CD4-positive, alpha-beta T cell treated with Interleukin-6 for 4 hours (primary cell): ENCODE results near the gene DNAJC2.
"Not testable (repeated sequence)": the region's sequence is repeated elsewhere in the genome, so short reads cannot be mapped to it uniquely, and the experiment has no call there.

Experiments used
- DNase-seq: peaks from one replicate; pipeline ENCODE4 v3.0.0-alpha.2; 2020; ENCODE audit warnings: mixed read lengths

Gene DNAJC2

DNA sequence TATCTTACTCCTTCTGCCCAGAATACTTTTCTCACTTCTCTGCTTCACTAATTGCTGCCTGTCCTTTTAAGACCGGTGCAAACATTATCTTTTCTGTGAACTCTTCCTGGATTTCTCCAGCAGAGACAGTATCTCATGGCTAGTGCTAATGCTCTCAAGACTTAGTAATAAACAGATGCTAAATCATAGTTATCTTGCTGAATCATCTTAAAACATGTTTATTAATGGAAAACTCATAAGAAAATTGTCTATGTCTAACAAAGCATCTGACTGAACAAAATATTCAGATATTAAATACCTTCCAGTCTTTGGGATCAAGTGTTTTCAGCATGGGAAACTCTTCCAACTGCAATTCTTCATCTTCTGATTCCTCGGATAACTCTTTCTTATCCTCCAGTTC, 3.1 kb downstream of the DNAJC2 start:
- DNase-seq = no peak

DNA sequence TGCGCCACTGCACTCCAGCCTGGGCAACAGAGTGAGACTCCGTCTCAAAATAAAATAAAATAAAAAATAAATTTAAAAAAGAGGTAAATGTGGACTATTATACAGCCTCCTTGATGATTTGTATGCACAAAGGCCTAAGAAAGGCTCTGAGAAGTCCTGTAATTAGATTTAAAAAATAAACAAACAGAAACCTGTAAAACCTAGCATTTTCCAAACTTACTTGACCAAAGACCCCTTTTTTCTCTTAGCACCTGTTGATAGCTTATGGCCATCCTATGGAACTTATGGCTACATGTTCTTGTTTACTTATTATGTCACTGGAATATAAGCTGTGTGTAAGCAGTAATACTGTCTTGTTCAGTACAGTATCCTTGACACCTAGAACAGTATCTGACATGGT, 5.7 kb downstream of the DNAJC2 start:
- DNase-seq = no peak

DNA sequence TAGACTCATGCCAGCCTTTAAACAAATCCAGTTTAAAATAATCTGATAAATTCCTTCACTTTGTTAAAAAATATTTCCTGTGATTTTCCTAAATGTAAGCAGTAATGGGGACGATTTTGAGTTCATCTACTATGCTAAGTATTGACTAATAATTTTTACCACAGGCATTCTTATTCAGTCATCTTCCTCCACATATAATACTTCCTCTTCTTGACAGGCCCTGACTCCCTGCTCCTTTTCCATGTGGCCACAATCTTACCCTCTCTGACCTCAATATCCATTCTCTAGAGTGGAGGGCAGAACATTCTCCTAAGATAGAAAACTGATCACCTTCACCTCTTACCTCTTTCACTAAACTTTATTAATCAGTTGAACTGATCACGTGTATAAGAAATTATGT, 7.8 kb downstream of the DNAJC2 start:
- no peak for DNase-seq

DNA sequence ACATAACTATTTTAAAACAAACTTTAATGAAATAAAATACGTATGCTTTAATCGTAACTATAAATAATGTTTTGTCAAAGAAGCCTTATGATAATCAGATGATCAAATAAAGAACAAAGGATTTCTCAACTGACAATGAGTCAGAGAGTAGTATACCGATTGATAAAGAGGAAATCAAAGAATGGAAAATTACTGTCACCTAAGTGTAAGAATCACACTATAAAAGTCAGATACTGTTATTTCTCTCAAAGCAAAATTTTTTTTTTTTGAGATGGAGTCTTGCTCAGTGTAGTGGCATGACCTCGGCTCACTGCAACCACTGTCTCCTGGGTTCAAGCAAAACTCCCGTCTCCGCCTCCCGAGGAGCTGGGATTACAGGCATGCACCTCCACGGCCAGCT, 18.8 kb downstream of the DNAJC2 start:
- DNase-seq = no peak

DNA sequence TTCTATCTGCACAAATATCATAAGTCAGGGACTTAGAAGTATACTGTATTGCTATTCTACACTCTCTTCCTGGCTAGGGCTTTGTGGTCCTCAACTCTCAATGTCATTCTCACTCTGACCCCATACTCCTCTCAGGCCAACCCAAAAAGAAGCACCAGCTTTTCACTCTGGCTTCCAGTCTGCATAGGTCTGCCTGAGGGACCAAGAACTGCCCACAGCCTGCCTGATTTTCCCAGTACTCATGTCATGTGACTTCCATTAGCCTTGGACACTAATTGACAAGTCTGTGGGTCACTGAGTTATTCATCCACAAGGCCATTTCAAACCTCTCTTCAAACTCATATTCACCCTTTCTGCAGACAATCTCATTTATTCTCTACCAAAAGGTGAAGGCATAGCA, 27.6 kb downstream of the DNAJC2 start:
- no peak for DNase-seq

DNA sequence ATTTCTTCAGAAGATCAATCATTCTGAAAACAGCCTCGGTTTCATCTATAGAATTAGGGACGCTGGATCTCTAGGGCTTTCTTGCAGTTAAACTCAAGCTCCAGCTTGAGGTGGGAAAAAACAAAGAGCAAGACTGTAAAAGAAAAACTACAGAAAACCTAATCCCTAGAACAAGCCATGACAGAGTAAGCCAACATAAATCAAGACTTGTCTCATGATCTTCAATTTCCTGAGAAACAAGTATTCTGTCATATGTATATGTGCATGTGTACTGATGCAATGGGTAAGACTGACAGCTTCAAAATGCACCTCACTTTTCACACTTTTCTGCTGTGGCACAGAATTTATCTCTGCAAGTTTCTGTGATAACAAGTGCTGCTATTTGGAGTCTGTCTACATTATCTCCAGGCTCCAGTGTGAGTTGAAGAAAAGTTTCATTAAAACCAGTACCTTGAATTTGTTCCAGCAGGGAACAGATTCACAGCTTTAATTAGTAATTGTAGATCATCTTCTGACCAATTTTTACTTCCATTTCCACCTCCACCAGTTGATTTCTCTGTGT, 28.1 kb downstream of the DNAJC2 start:
- no peak for DNase-seq

DNA sequence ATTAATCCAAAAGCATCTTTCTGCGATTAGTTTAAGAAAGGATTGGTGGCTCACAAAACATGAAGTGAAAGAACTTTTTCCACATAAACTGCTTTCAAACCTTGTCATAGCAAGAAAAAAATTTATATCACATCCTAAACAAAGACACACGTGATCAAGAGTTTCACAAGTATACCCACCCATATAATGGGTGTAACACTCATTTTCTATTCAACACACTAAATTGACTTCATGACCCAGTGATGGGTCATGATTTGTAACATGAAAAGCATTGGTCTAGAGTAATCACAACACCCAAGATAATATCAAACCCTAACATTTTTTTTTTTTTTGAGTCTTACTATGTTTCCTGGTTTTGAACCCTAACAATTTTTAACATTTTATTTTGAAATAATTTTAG, 29.7 kb downstream of the DNAJC2 start:
- no peak for DNase-seq

DNA sequence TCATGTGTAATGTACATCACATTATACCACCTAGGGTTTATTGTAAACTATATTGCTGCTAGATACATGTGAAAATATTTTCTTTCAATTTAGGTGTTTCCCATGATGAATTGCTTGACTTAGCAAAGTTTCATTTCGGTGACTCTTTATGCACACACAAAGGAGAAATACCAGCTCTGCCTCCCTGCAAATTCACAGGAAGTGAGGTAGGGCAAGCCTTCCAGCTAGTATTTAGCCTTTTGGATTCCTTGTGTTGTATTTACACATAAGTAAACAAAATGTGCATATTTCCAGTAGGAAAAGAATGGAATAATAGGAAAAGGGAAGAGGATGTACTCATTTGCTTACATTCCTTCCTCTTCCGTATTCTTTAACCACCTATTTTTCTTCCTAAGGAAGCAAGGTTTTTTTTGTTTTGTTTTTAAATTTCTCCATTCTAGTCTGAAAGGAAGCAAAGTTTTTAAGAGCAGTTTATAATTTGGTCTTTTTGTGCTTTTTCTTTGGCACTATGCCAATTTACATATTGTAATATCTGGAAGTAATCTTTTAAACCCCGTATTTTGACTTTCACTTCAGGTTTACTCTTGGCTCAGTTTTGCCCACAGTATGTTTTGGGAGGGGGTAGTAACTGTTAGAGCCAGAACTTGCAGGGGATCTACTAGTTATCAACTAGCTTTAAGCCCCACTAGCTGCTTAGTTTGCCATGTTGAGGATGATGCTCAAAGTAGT, 36.9 kb downstream of the DNAJC2 start:
- DNase-seq = no peak

DNA sequence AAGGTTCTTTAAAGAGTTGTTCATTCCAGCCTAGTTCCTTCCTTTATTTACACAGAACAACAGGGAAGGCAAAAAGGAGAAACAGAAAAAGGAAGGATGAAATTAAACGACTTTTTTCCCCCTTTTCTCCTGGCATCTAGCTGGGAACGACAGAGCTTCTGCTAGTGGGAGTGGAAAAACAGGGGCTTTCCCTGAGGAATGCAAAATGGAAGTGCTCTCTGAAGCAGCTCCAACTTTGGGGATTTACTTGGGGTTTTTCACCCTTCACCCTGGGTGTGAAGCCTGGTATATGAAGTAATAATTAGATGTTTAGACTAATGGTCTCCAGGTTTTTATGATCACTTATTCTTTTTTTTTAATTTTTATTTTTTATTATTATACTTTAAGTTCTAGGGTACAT, 43.1 kb downstream of the DNAJC2 start:
- DNase-seq = no peak

DNA sequence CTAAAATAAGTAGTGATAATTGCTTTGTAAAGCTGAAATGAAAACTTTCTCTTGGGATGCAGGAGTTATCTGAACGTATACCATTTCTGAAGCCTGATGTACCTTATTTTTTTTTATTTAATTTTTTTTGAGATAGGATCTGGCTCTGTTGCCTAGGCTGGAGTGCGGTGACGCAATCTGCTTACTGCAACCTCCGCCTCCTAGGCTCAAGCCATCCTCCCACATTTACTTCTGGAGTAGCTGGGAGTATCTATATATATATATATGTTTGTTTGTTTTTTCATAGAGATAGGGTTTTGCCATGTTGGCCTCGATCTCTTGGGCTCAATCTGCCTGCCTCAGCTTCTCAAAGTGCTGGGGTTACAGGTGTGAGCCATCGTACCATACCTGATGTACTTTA, 44.9 kb downstream of the DNAJC2 start:
- DNase-seq = no peak

DNA sequence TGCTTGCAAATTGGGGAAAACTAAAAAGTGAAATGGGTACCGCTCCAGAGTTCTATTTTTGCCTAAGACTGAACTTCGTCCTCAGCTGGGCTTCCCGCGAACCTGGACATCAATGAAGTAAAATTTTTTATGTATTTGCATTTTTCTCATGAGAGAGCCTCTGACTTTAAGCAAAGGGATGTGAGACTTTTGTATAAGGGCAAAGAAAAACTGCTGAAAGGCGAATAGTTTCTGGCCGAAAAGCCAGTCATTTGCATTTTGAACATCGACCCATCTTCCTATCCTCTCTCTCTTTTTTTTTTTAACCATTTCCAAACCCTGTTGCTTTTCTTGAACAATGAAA, 46.8 kb downstream of the DNAJC2 start:
- DNase-seq = no peak

DNA sequence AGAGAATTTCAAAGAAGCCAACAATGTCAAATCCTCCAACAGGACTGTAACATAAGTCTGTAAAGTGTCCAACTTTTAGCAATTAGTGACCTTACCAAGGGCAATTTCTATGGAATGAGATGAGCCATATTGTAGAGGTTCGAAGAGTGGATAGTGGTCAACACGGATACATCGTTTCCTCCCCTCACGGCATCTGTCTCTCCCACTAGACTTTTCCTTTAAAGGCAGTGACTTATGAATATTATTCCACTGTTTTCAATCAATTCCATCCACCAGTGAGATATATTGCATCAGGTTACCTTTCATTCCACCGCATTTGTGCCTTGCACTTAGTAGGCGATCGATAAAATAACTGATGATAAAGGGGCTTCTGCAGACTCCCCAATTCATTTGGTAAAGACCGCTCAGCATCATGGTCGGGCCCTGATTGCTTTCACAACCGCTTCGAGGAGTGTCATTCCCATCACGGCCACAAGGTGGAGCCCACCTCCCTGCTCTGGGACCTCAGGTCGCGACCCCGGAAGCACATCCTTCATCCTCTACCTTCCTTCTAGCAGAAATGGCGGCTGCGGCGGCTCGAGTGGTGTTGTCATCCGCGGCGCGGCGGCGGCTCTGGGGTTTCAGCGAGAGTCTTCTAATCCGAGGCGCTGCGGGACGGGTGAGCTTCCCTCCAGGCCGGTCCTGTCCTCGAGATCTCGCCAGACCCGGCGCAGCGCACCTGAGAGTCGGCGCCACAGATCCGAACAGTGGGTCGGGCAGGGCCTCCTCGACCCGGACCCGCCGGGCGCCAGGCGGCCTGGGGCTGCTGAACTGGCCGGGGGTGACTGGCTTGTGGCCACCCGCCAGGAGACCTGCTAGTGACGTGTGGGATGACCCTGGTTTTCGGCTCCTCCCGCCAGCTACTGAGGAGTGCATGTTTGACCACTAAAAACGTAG, 47.4 kb downstream of the DNAJC2 start, which contains the start of gene PMPCB:
Gene PMPCB, plus strand, starts transcription at position 535 of the 936 bp plus-strand sequence. Its CDS starts 25 bp downstream, at position 560.
- DNase-seq = peak; percentile 97

DNA sequence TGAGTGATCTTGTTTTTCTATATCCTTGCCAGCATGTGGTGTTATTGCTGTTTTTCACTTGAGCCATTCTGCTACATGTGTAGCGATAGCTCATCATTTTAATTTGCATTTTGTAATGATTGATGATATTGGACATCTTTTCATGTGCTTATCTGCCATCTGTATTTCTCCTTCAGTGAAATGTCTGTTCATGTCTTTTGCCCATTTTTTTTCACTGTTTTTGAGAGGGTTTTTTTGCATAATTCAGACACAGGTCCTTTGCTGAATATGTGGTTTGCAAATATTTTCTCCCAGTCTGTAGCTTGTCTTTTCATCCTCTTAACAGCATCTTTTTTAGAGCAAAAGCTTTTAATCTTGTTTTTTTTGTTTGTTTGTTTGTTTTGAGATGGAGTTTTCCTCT, 51.0 kb downstream of the DNAJC2 start:
- DNase-seq = no peak

DNA sequence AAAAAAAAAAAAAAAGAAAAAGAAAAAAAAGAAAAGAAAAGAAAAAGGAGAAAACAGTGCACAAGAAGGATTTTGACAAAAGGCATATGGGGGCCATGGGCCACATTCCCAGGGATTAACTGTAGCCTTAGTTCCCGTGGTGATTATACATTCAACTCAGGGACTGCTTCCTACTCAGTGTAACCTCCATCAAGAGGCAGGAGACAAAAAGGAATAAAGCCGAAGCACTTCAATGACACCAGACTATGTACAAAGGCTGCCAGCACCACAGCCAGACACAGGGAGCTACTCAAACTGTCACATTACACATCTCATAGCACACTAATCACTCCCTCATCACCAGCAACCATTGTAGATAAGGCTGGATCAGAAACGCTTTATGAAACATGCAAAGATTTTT, 52.4 kb downstream of the DNAJC2 start:
- no peak for DNase-seq

DNA sequence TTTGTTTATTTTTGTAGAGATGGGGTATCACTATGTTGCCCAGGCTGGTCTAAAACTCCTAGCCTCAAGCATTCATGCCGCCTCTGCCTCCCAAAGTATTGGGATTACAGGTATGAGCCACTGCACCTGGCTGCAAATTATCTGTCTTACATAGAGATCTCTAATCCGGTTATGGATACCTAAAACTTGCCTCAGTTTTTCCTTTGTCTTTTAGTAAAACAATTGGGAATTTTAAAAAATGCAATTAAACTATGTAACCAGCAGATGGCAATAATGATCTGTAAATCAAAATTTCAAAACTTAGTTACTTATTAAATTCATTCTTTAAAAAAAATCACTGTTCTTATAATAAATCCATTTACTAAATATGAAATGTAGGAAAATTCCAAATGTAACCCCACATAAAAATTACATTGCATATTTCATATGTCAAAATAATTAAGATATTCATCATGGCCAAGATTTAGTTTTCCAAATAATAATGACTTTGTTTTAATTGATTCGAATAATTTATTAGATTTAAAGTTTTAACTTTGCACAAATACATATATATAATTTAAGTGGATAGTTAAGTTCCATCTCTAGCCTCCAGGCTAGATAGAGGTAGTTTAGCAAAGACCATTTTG, 61.7 kb downstream of the DNAJC2 start:
- not testable (repeated sequence) for DNase-seq

DNA sequence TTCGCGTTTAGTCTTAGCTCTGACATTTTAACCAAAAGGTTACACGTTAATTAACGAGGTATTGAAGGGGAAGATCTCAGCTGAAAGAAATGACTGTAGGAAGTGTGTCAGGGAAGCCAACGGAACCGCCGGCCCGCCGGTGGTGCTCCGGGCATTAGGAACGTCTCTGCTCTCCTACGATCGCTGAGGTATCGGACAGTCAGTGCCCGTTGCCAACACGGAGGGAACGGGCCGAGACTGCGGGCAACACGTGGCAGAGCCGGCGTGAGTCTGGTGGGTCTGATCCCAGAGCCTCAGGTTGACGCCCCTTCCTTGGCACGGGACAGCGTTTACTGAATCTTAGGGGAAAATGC, 63.8 kb downstream of the DNAJC2 start:
- DNase-seq = peak; percentile 19

DNA sequence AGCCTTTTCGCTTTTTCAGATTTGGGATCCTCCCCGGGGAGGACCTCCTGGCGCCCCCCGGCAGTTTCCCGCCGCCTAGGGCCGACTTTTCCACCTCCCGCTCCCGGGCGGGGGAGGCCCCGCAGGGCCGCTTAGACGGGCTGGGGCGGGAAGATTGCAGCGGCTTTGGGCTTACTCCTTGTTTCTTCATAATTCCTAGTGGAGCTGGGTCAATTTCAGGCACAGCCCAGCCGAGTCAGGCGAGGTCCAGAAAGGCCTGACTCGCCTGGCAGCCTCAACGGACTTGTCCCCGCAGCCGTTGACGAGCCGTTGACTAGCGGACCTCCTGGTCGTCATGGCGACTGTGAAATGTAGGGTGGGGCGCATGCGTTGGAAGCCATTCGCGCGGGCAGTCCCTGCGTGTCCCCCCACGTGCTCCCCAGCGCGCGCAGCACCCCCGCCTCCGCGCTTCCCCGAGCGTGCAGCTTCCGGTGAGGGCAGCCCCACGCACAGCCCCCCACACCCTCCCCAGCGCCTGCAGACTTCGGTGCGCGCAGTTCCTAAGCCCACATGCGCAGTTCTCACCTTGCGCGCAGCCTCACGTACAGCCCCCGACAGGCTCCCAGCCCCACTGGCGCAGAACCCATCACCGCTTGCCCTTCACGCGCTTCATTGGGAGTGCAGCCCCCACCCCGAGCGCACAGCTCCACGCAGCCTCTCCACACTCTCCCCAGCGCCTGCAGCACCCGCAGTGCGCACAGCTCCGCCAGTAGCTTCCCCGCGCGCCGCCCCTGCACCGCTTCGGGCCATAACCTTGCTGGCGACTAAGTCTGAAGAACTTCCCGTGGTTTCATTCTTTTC, 64.4 kb downstream of the DNAJC2 start:
- peak; percentile 91 for DNase-seq

DNA sequence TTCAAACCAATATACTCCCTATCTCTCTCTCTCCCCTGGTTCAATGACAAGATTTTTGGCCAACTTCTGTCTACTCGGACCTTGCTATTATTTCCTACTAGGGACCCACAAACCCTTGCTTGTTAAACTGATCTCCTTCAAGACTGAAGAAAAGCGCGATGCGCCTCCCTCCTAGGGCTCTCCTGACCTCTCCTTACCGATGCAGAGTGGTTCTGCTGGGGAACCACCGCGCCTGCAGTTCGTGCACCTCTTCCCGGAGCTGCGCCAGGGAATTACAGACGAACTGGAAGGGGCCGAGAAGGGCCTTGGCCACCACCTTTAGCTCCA, 65.0 kb downstream of the DNAJC2 start:
- DNase-seq = peak; percentile 17

DNA sequence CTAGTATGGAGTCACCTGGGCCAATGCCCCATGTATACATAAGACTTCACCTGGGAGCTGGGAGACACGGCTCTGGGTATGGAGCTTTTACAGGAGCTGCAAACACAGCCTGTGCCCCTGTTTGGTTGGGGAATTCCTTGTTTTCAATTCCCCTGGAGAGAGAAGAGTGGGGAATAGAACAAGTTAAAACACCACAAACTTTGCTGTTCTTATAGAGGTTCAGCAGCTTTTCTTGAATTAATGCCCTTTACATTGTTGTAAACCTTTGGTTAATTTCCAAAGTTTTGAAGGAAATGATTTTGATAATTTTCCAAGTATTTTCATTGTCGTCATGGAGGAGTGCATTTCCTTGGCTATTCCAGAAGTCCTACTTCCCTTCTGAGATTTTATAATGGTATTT, 66.4 kb downstream of the DNAJC2 start:
- DNase-seq = not testable (repeated sequence)

DNA sequence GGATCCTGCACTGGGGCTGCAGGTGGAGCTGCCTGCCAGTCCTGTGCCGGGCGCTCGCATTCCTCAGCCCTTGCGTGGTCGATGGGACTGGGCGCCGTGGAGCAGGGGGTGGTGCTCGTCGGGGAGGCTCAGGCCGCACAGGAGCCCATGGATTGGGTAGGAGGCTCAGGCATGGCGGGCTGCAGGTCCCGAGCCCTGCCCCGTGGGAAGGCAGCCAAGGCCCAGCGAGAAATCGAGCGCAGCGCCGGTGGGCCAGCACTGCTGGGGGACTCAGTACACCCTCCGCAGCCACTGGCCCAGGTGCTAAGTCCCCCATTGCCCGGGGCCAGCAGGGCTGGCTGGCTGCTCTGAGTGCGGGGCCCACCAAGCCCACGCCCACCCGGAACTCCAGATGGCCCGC, 69.7 kb downstream of the DNAJC2 start:
- not testable (repeated sequence) for DNase-seq

DNA sequence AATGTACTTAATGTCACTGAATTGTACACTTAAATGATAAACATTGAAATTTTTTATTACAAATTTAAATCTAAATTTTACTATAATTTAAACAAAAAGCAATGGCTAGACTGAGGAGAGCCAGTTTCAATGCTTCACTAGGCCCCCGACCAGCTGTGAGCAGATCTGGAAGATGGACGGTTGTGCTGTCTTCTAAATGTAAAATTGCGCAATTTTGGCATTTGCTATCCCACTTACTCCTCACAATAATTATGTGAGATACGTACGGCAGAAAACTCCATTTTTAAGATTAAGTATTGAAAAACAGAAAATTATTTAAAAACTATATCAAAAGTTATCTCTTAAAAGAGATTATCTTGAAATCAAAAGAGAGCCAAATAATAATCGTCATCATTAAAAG, 71.2 kb downstream of the DNAJC2 start:
- DNase-seq = not testable (repeated sequence)

DNA sequence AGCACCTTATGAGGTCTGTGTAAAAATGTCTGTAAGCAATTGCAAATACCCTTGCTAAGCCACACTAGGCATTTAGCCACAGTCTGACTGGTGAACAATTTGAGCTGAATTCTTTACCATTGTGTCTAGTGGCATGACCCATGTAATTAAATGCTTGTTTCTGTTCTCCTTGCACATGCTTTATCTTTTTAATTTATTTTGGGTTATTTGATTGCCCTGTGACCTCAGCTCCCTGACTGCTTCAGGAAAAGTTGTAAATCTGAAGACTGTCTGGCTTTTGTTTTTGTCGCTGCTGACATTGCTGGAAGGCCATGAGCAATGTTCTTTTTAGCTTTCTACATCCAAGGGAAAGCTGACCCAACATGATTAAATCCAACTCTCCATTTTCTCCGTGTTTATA, 78.3 kb downstream of the DNAJC2 start:
- not testable (repeated sequence) for DNase-seq

DNA sequence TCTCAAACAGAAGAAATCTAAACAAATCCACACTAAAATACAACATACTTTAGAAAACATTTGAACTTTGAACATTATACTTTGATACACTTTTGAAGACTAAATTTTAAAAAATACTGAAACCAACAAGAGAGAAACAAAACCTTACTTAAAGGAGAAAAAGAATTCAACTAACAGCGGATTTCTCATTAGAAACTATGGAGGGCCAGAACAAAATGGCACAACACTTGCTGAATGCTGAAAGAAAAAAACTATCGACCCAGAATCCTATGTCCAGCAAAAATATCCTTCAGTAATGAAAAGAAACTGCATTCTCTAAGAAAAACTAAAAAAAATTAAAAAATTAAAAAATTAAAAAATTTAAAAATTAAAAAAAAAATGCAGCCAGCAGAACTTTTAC, 80.5 kb downstream of the DNAJC2 start:
- DNase-seq = not testable (repeated sequence)
